ENCODE results near the gene FMN1.

Gene FMN1

GRCh38 chr15:33055962-33056361 lies 138.6 kb downstream of the FMN1 start:
- Histone ChIP-seq H3K4me1 (ENCODE audit: control insufficient read depth, insufficient read depth, low read length) (no peaks in the 10 kb centered on the region), H3K4me3 (ENCODE audit: low read depth, low read length) (no peak overlapping the region), H3K27me3 (ENCODE audit: control insufficient read depth, insufficient read depth, low read length) (no peaks in the 10 kb centered on the region), H3K9me3 (ENCODE audit: control insufficient read depth, insufficient read depth, low read depth, low read length) (peaks cover 22% of the 10 kb centered on the region), H3K9ac (ENCODE audit: low read length) (no peak overlapping the region), H3K36me3 (ENCODE audit: control insufficient read depth, insufficient read depth, low read length) (peaks cover 4% of the 10 kb centered on the region; the same call in 1 of the 2 replicates), H3K27ac (ENCODE audit: low read depth, low read length) (no peak overlapping the region)

- no peak overlapping the region for H3K9ac ChIP-seq (ENCODE audit: low read length)
These were observed 143.0 kb downstream of the FMN1 start for GRCh38 chr15:33051528-33051927.

GRCh38 chr15:33048255-33048654 lies 146.3 kb downstream of the FMN1 start:
- Histone ChIP-seq H3K9ac (ENCODE audit: low read length) (no peak overlapping the region), H3K36me3 (ENCODE audit: control insufficient read depth, insufficient read depth, low read length) (peaks cover 3% of the 10 kb centered on the region), H3K27ac (ENCODE audit: low read depth, low read length) (no peak overlapping the region), H3K4me1 (ENCODE audit: control insufficient read depth, insufficient read depth, low read length) (no peaks in the 10 kb centered on the region), H3K27me3 (ENCODE audit: control insufficient read depth, insufficient read depth, low read length) (no peaks in the 10 kb centered on the region), H3K4me3 (ENCODE audit: low read depth, low read length) (no peak overlapping the region), H3K9me3 (ENCODE audit: control insufficient read depth, insufficient read depth, low read depth, low read length) (peaks cover 83% of the 10 kb centered on the region)

More at GRCh38 chr15:33051528-33051927, 143.0 kb downstream of the FMN1 start:
- Histone ChIP-seq H3K4me1 (ENCODE audit: control insufficient read depth, insufficient read depth, low read length) (no peaks in the 10 kb centered on the region), H3K27ac (ENCODE audit: low read depth, low read length) (no peak overlapping the region), H3K4me3 (ENCODE audit: low read depth, low read length) (no peak overlapping the region), H3K27me3 (ENCODE audit: control insufficient read depth, insufficient read depth, low read length) (no peaks in the 10 kb centered on the region), H3K36me3 (ENCODE audit: control insufficient read depth, insufficient read depth, low read length) (peaks cover 3% of the 10 kb centered on the region), H3K9me3 (ENCODE audit: control insufficient read depth, insufficient read depth, low read depth, low read length) (peaks cover 63% of the 10 kb centered on the region)

GRCh38 chr15:33047077-33047476 lies 147.4 kb downstream of the FMN1 start:
- H3K36me3 ChIP-seq (ENCODE audit: control insufficient read depth, insufficient read depth, low read length), result peaks cover 3% of the 10 kb centered on the region
- no peaks in the 10 kb centered on the region for H3K4me1 ChIP-seq (ENCODE audit: control insufficient read depth, insufficient read depth, low read length)
- H3K27me3 ChIP-seq (ENCODE audit: control insufficient read depth, insufficient read depth, low read length), result no peaks in the 10 kb centered on the region
- no peak overlapping the region for H3K4me3 ChIP-seq (ENCODE audit: low read depth, low read length)
- peaks cover 78% of the 10 kb centered on the region for H3K9me3 ChIP-seq (ENCODE audit: control insufficient read depth, insufficient read depth, low read depth, low read length)
- H3K27ac ChIP-seq (ENCODE audit: low read depth, low read length), result no peak overlapping the region
- no peak overlapping the region for H3K9ac ChIP-seq (ENCODE audit: low read length)

GRCh38 chr15:33046329-33046728 lies 148.2 kb downstream of the FMN1 start:
- Histone ChIP-seq H3K9me3 (ENCODE audit: control insufficient read depth, insufficient read depth, low read depth, low read length) (peaks cover 73% of the 10 kb centered on the region), H3K4me3 (ENCODE audit: low read depth, low read length) (no peak overlapping the region), H3K36me3 (ENCODE audit: control insufficient read depth, insufficient read depth, low read length) (peaks cover 3% of the 10 kb centered on the region), H3K4me1 (ENCODE audit: control insufficient read depth, insufficient read depth, low read length) (no peaks in the 10 kb centered on the region), H3K27me3 (ENCODE audit: control insufficient read depth, insufficient read depth, low read length) (no peaks in the 10 kb centered on the region), H3K9ac (ENCODE audit: low read length) (no peak overlapping the region), H3K27ac (ENCODE audit: low read depth, low read length) (no peak overlapping the region)

GRCh38 chr15:33045066-33045810 lies 149.3 kb downstream of the FMN1 start:
- H3K27ac ChIP-seq (ENCODE audit: low read depth, low read length), result no peak overlapping the region
- no peaks in the 10 kb centered on the region for H3K27me3 ChIP-seq (ENCODE audit: control insufficient read depth, insufficient read depth, low read length)
- peaks cover 62% of the 10 kb centered on the region for H3K9me3 ChIP-seq (ENCODE audit: control insufficient read depth, insufficient read depth, low read depth, low read length)
- no peak overlapping the region for H3K4me3 ChIP-seq (ENCODE audit: low read depth, low read length)
- no peak overlapping the region for H3K9ac ChIP-seq (ENCODE audit: low read length)
- peaks cover 3% of the 10 kb centered on the region; the same call in 1 of the 2 replicates for H3K36me3 ChIP-seq (ENCODE audit: control insufficient read depth, insufficient read depth, low read length)
- H3K4me1 ChIP-seq (ENCODE audit: control insufficient read depth, insufficient read depth, low read length), result no peaks in the 10 kb centered on the region

GRCh38 chr15:33044598-33044997 lies 149.9 kb downstream of the FMN1 start:
- peaks cover 56% of the 10 kb centered on the region for H3K9me3 ChIP-seq (ENCODE audit: control insufficient read depth, insufficient read depth, low read depth, low read length)
- H3K4me1 ChIP-seq (ENCODE audit: control insufficient read depth, insufficient read depth, low read length), result no peaks in the 10 kb centered on the region
- no peak overlapping the region for H3K4me3 ChIP-seq (ENCODE audit: low read depth, low read length)
- no peak overlapping the region for H3K9ac ChIP-seq (ENCODE audit: low read length)
- no peak overlapping the region for H3K27ac ChIP-seq (ENCODE audit: low read depth, low read length)
- no peaks in the 10 kb centered on the region for H3K27me3 ChIP-seq (ENCODE audit: control insufficient read depth, insufficient read depth, low read length)
- H3K36me3 ChIP-seq (ENCODE audit: control insufficient read depth, insufficient read depth, low read length), result peaks cover 3% of the 10 kb centered on the region; the same call in 1 of the 2 replicates

- Histone ChIP-seq H3K9ac (ENCODE audit: low read length) (no peak overlapping the region), H3K9me3 (ENCODE audit: control insufficient read depth, insufficient read depth, low read depth, low read length) (peaks cover 46% of the 10 kb centered on the region), H3K4me1 (ENCODE audit: control insufficient read depth, insufficient read depth, low read length) (no peaks in the 10 kb centered on the region), H3K27me3 (ENCODE audit: control insufficient read depth, insufficient read depth, low read length) (no peaks in the 10 kb centered on the region), H3K27ac (ENCODE audit: low read depth, low read length) (no peak overlapping the region), H3K4me3 (ENCODE audit: low read depth, low read length) (no peak overlapping the region), H3K36me3 (ENCODE audit: control insufficient read depth, insufficient read depth, low read length) (peaks cover 3% of the 10 kb centered on the region; the same call in 1 of the 2 replicates)
These were observed 150.9 kb downstream of the FMN1 start for GRCh38 chr15:33043636-33044035.

- no peak overlapping the region for H3K27ac ChIP-seq (ENCODE audit: low read depth, low read length)
- H3K9me3 ChIP-seq (ENCODE audit: control insufficient read depth, insufficient read depth, low read depth, low read length), result peaks cover 22% of the 10 kb centered on the region
- no peaks in the 10 kb centered on the region for H3K36me3 ChIP-seq (ENCODE audit: control insufficient read depth, insufficient read depth, low read length)
- no peak overlapping the region for H3K9ac ChIP-seq (ENCODE audit: low read length)
- no peak overlapping the region for H3K4me3 ChIP-seq (ENCODE audit: low read depth, low read length)
- H3K27me3 ChIP-seq (ENCODE audit: control insufficient read depth, insufficient read depth, low read length), result no peaks in the 10 kb centered on the region
- H3K4me1 ChIP-seq (ENCODE audit: control insufficient read depth, insufficient read depth, low read length), result no peaks in the 10 kb centered on the region
These were observed 154.0 kb downstream of the FMN1 start for GRCh38 chr15:33040496-33040895.

GRCh38 chr15:33034588-33034987 lies 159.9 kb downstream of the FMN1 start:
- H3K27ac ChIP-seq (ENCODE audit: low read depth, low read length), result no peak overlapping the region

GRCh38 chr15:33032053-33032452 lies 162.5 kb downstream of the FMN1 start:
- no peaks in the 10 kb centered on the region; the same call in 1 of the 2 replicates for H3K4me1 ChIP-seq (ENCODE audit: control insufficient read depth, insufficient read depth, low read length)
- no peak overlapping the region for H3K9ac ChIP-seq (ENCODE audit: low read length)
- H3K27me3 ChIP-seq (ENCODE audit: control insufficient read depth, insufficient read depth, low read length), result no peaks in the 10 kb centered on the region
- no peaks in the 10 kb centered on the region for H3K9me3 ChIP-seq (ENCODE audit: control insufficient read depth, insufficient read depth, low read depth, low read length)
- H3K36me3 ChIP-seq (ENCODE audit: control insufficient read depth, insufficient read depth, low read length), result no peaks in the 10 kb centered on the region
- no peak overlapping the region for H3K4me3 ChIP-seq (ENCODE audit: low read depth, low read length)
- no peak overlapping the region for H3K27ac ChIP-seq (ENCODE audit: low read depth, low read length)

More at GRCh38 chr15:33034588-33034987, 159.9 kb downstream of the FMN1 start:
- no peaks in the 10 kb centered on the region for H3K36me3 ChIP-seq (ENCODE audit: control insufficient read depth, insufficient read depth, low read length)
- no peaks in the 10 kb centered on the region for H3K9me3 ChIP-seq (ENCODE audit: control insufficient read depth, insufficient read depth, low read depth, low read length)
- no peaks in the 10 kb centered on the region for H3K27me3 ChIP-seq (ENCODE audit: control insufficient read depth, insufficient read depth, low read length)
- H3K4me1 ChIP-seq (ENCODE audit: control insufficient read depth, insufficient read depth, low read length), result no peaks in the 10 kb centered on the region; the same call in 1 of the 2 replicates
- no peak overlapping the region for H3K4me3 ChIP-seq (ENCODE audit: low read depth, low read length)
- H3K9ac ChIP-seq (ENCODE audit: low read length), result no peak overlapping the region
